IMR-90 (cell line): ENCODE measurements around the gene SLC2A6. TPM values are rescaled to one million over a fixed set of nuclear protein-coding genes. Genes with fewer than 3 reads are reported as not detected.

Experiments used
- ATAC-seq: fragments of 200-7000 bp; cut with Tn5 transposase; 2 replicates; pipeline ENCODE4 v1.9.1; 2020; ENCODE audit warnings: low read depth, mild to moderate bottlenecking, moderate library complexity
- BruUV-seq: library from RNA; stranded (reverse); fragments of 400-500 nt; replicated peaks from 2 replicates; lab custom pipeline; 2021; lab: Mats Ljungman, UMichigan
- CTCF ChIA-PET: fragments of 300-600 bp; formaldehyde crosslinking; extraction: SDS; loops from one replicate; lab custom pipeline; 2021; ENCODE audit warnings: antibody characterized with exemption; lab: Yijun Ruan, JAX
- POLR2A ChIA-PET: fragments of 300-600 bp; sonication (Branson Sonifier 250); formaldehyde crosslinking; loops from one replicate; lab custom pipeline; 2022; ENCODE audit warnings: antibody characterized with exemption; ENCODE audit not compliant: unreplicated experiment; lab: Charles Lee
- DNase-seq: peaks from one replicate; pipeline ENCODE4 v3.0.0; 2013
- H2AFZ ChIP-seq: replicated peaks from 2 replicates; pipeline ENCODE3; 2013; ENCODE audit warnings: low read length, mild to moderate bottlenecking; ENCODE audit not compliant: poor library complexity
- H2AK5ac ChIP-seq: 2 replicates; pipeline ENCODE4 v1.6.1; 2013; ENCODE audit warnings: low read depth, low read length, inconsistent platforms
- H2AK9ac ChIP-seq: replicated peaks from 2 replicates; pipeline ENCODE3; 2013; ENCODE audit warnings: mild to moderate bottlenecking, low read depth, low read length, moderate library complexity; ENCODE audit not compliant: poor library complexity
- H2BK120ac ChIP-seq: 2 replicates; pipeline ENCODE4 v1.6.1; 2013; ENCODE audit warnings: low read depth, low read length, inconsistent platforms
- H2BK15ac ChIP-seq: 3 replicates; pipeline ENCODE4 v1.6.1; 2013; ENCODE audit warnings: low read depth, low read length, inconsistent platforms
- H2BK20ac ChIP-seq: 2 replicates; pipeline ENCODE4 v1.6.1; 2013; ENCODE audit warnings: low read depth, mild to moderate bottlenecking, inconsistent platforms, low read length, moderate library complexity
- H2BK5ac ChIP-seq: 2 replicates; pipeline ENCODE4 v1.6.1; 2013; ENCODE audit warnings: mild to moderate bottlenecking, low read depth, low read length, inconsistent platforms; ENCODE audit not compliant: poor library complexity, severe bottlenecking
- H3K14ac ChIP-seq: replicated peaks from 2 replicates; pipeline ENCODE4 v1.6.1; 2013; ENCODE audit warnings: low read depth, low read length, inconsistent platforms
- H3K18ac ChIP-seq: 2 replicates; pipeline ENCODE4 v1.6.1; 2013; ENCODE audit warnings: low read depth, low read length, control low read depth
- H3K23ac ChIP-seq: 2 replicates; pipeline ENCODE4 v1.6.1; 2013; ENCODE audit warnings: low read depth, low read length, inconsistent platforms
- H3K27ac ChIP-seq: 2 replicates; pipeline ENCODE4 v1.5.1; 2013; ENCODE audit warnings: mild to moderate bottlenecking, control low read depth, low read length; ENCODE audit not compliant: insufficient read depth
- H3K27me3 ChIP-seq: 2 replicates; pipeline ENCODE4 v1.6.1; 2013; ENCODE audit warnings: low read length; ENCODE audit not compliant: control insufficient read depth, insufficient read depth
- H3K36me3 ChIP-seq: 2 replicates; pipeline ENCODE4 v1.6.1; 2013; ENCODE audit warnings: low read length, mixed read lengths; ENCODE audit not compliant: control insufficient read depth, insufficient read depth
- H3K4ac ChIP-seq: 2 replicates; pipeline ENCODE4 v1.6.1; 2013; ENCODE audit warnings: low read depth, low read length, inconsistent platforms
- H3K4me1 ChIP-seq: 2 replicates; pipeline ENCODE4 v1.6.1; 2013; ENCODE audit warnings: low read length, mixed read lengths; ENCODE audit not compliant: control insufficient read depth, insufficient read depth
- H3K4me2 ChIP-seq: 2 replicates; pipeline ENCODE4 v1.6.1; 2013; ENCODE audit warnings: low read depth, mild to moderate bottlenecking, control low read depth, low read length, moderate library complexity
- H3K4me3 ChIP-seq: 2 replicates; pipeline ENCODE4 v1.5.1; 2013; ENCODE audit warnings: low read depth, mild to moderate bottlenecking, control low read depth, low read length, moderate library complexity; ENCODE audit not compliant: insufficient read depth
- H3K56ac ChIP-seq: 2 replicates; pipeline ENCODE4 v1.6.1; 2013; ENCODE audit warnings: low read length, inconsistent platforms; ENCODE audit not compliant: insufficient read depth; ENCODE audit errors: extremely low read depth
- H3K79me1 ChIP-seq, 2 experiments: 2 replicates each; pipeline ENCODE4 v1.6.1; 2013; ENCODE audit warnings: low read length in 2 of 2, inconsistent platforms in 1 of 2, low read depth in 1 of 2
- H3K9ac ChIP-seq: 2 replicates; pipeline ENCODE4 v1.6.1; 2013; ENCODE audit warnings: low read depth, low read length, control low read depth
- H3K9me1 ChIP-seq: 2 replicates; pipeline ENCODE4 v1.6.1; 2013; ENCODE audit warnings: low read length, inconsistent platforms; ENCODE audit not compliant: insufficient read depth
- H3K9me3 ChIP-seq: 2 replicates; pipeline ENCODE4 v1.6.1; 2013; ENCODE audit warnings: low read length; ENCODE audit not compliant: control insufficient read depth, insufficient read depth
- H4K20me1 ChIP-seq: 2 replicates; pipeline ENCODE4 v1.6.1; 2013; ENCODE audit warnings: low read length, inconsistent platforms; ENCODE audit not compliant: insufficient read depth
- H4K5ac ChIP-seq: 2 replicates; pipeline ENCODE4 v1.6.1; 2013; ENCODE audit warnings: mild to moderate bottlenecking, low read depth, low read length, control low read depth
- H4K8ac ChIP-seq, 2 experiments: 2 replicates each; pipeline ENCODE4 v1.6.1; 2013; ENCODE audit warnings: low read depth in 2 of 2, low read length in 2 of 2, control low read depth in 1 of 2, inconsistent platforms in 1 of 2
- H4K91ac ChIP-seq: 2 replicates; pipeline ENCODE4 v1.6.1; 2013; ENCODE audit warnings: low read depth, low read length, inconsistent platforms; ENCODE audit not compliant: insufficient read depth
- BHLHE40 ChIP-seq: fragments of 150-350 bp; IDR thresholded peaks from 2 replicates; pipeline ENCODE4 v1.6.1; 2016; ENCODE audit warnings: mild to moderate bottlenecking, low read depth, low read length
- CEBPB ChIP-seq: IDR thresholded peaks from 2 replicates; pipeline ENCODE4 v1.6.1; 2012; ENCODE audit warnings: low read depth, low read length, improper control_type of control experiment
- CHD1 ChIP-seq: IDR thresholded peaks from 2 replicates; pipeline ENCODE4 v1.6.1; 2012; ENCODE audit warnings: low read depth, low read length, improper control_type of control experiment
- FOS ChIP-seq: fragments of 150-350 bp; IDR thresholded peaks from 2 replicates; pipeline ENCODE4 v1.6.1; 2016; ENCODE audit warnings: low read depth, low read length
- MAFK ChIP-seq: IDR thresholded peaks from 2 replicates; pipeline ENCODE4 v1.6.1; 2012; ENCODE audit warnings: low read depth, low read length, improper control_type of control experiment
- MAZ ChIP-seq: IDR thresholded peaks from 2 replicates; pipeline ENCODE4 v1.6.1; 2012; ENCODE audit warnings: low read depth, mild to moderate bottlenecking, low read length, improper control_type of control experiment, moderate library complexity, borderline replicate concordance
- MXI1 ChIP-seq: IDR thresholded peaks from 2 replicates; pipeline ENCODE4 v1.6.1; 2012; ENCODE audit warnings: low read depth, mild to moderate bottlenecking, low read length, moderate library complexity, borderline replicate concordance
- NFE2L2 ChIP-seq: fragments of 150-350 bp; IDR thresholded peaks from 2 replicates; pipeline ENCODE4 v1.6.1; 2016; ENCODE audit warnings: low read depth, mild to moderate bottlenecking, low read length
- POLR2A ChIP-seq: IDR thresholded peaks from 2 replicates; pipeline ENCODE4 v1.6.1; 2012; ENCODE audit warnings: mild to moderate bottlenecking, low read depth, low read length
- RCOR1 ChIP-seq: IDR thresholded peaks from 2 replicates; pipeline ENCODE4 v1.6.1; 2012; ENCODE audit warnings: mild to moderate bottlenecking, low read length, improper control_type of control experiment; ENCODE audit not compliant: insufficient replicate concordance
- RFX5 ChIP-seq: IDR thresholded peaks from 2 replicates; pipeline ENCODE4 v1.8.0; 2012; ENCODE audit warnings: low read depth, mild to moderate bottlenecking, low read length, moderate library complexity
- SMC3 ChIP-seq: fragments of 150-350 bp; IDR thresholded peaks from 2 replicates; pipeline ENCODE4 v1.6.1; 2016; ENCODE audit warnings: low read depth, mild to moderate bottlenecking, antibody characterized with exemption, low read length, moderate library complexity
- WGBS, 2 experiments: methylation state at CpG; one replicate each; pipeline versions ENCODE4 v1.1.5 to v1.1.7; 2013; ENCODE audit warnings: missing lambda C conversion rate in 2 of 2; ENCODE audit not compliant: insufficient read length in 1 of 2; ENCODE audit errors: extremely low coverage in 2 of 2; 5-methylcytosine and 5-hydroxymethylcytosine counted together
- dilution Hi-C: fragments of 300-500 bp; cut with HindIII; formaldehyde crosslinking; loops from one replicate; pipeline ENCODE4 v1.14.3; 2018; ENCODE audit warnings: low sequenced_read_pairs; ENCODE audit not compliant: unreplicated experiment
- in situ Hi-C: fragments of 300-500 bp; cut with MboI; formaldehyde crosslinking; loops from 3 replicates; pipeline ENCODE4 v1.14.3; 2019; ENCODE audit warnings: low sequenced_read_pairs, inconsistent platforms, mixed read lengths
- intact Hi-C: fragments of 100-400 bp; cut with micrococcal nuclease; formaldehyde crosslinking; loops from 2 replicates; pipeline ENCODE4 v1.10.0; 2022
- polyA plus RNA-seq, 3 experiments: library from polyadenylated mRNA; depleted of rRNA; stranded (reverse); fragments of >200 nt; gene quantifications; 2 replicates each; pipeline ENCODE4 v1.2.3, GENCODE V29; 2012; ENCODE audit warnings: low replicate concordance in 1 of 3
- total RNA-seq: library from RNA; depleted of rRNA; stranded (reverse); fragments of >200 nt; gene quantifications from 2 replicates; pipeline ENCODE4 v1.2.3, GENCODE V29; 2012
- TF ChIP-seq, protein P1 (sequence below): fragments of 150-350 bp; IDR thresholded peaks from 2 replicates; pipeline ENCODE4 v1.6.1; 2017; ENCODE audit warnings: mild to moderate bottlenecking, antibody characterized with exemption, low read length, low read depth
- TF ChIP-seq, protein P2 (sequence below): conservative IDR thresholded peaks from 2 replicates; pipeline ENCODE4 v1.5.1; 2012; ENCODE audit warnings: mild to moderate bottlenecking, low read depth, low read length, improper control_type of control experiment

SLC2A6 gene
- total and polyA plus RNA-seq, 2 of the 4 experiments (the other 2 are of a cell fraction), result 2.9 to 8.5 TPM

DNA sequence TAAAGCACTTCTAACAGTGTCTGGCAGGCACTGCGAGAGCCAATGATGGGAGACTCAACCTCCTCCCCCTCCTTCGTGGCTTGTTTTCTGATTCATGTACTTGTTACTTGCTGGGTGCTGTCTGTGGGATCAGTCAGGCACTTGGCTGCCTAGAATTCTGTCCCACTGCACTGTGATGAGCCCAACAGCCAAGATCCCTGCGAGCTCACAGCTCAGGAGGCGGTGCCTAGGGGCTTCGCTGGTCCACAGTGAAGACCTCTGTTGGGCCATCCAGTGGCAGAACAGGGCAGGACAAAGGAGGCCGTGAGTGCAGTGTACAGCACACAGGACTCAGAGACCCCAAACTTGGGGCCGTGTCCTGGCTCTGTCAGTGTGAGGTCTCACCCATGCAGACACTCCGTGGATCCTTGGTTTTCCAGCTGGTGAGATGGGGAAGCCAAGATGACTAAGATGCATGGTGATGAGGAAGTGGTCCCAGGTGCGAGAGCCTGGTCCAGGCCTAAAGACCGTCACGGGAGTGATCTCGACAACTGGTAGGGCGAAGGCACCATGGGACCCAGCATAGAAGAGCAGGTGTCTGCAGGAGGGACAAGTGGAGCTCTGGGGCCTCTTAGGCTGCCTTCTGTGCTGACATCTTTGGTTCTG lies 26.4 kb upstream of the SLC2A6 start (continued):
- TF ChIP-seq NFE2L2 (no peak), CEBPB (no peak), RFX5 (no peak), MAFK (no peak)

DNA sequence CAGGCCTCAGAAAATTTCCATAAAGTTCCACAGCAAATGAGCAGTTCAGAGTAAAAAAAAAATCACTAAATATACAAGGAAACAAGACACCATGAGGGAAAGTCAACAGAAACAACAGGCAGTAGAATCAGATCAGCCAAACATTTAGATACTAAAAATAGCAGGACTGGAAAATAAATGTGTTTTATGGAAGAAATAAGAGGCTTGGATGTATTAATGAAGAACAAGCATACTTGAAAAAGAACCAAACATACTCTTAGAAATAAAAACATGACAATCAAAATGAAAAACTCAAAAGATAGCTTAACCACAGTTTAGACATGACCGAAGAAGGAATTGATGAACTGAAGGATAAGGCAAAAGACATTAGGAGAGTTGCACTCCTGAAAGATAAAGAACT lies 23.2 kb upstream of the SLC2A6 start:
- in situ Hi-C loops (no loop called here), dilution Hi-C loops (no loop called here), intact Hi-C loops (no loop called here)
- no peak overlapping the region for H3K27ac ChIP-seq
- no peak overlapping the region for H2AK5ac ChIP-seq
- CTCF ChIA-PET, result no interaction called here
- no peak overlapping the region for H3K14ac ChIP-seq
- H3K56ac ChIP-seq, result no peak overlapping the region
- H3K4me1 ChIP-seq, result peaks cover 5% of the 10 kb centered on the region; the same call in 1 of the 2 replicates
- H3K4me3 ChIP-seq, result no peak overlapping the region
- H3K9me1 ChIP-seq, result peaks cover 5% of the 10 kb centered on the region; the same call in 1 of the 2 replicates
- no peaks in the 10 kb centered on the region for H4K20me1 ChIP-seq
- H4K5ac ChIP-seq, result no peak overlapping the region
- 100% methylated on average over 1 of the region's 1 CpG; no CpG with 5 or more reads in 1 of the 2 experiments for WGBS, 2 experiments
- H2BK15ac ChIP-seq, result no peak overlapping the region
- TF ChIP-seq RFX5 (no peak), POLR2A (no peak), MXI1 (no peak), MAFK (no peak), RCOR1 (no peak), NFE2L2 (no peak), FOS (no peak), MAZ (no peak), BHLHE40 (no peak), CEBPB (no peak), CHD1 (no peak), SMC3 (no peak)
- TF ChIP-seq, protein P1, sequence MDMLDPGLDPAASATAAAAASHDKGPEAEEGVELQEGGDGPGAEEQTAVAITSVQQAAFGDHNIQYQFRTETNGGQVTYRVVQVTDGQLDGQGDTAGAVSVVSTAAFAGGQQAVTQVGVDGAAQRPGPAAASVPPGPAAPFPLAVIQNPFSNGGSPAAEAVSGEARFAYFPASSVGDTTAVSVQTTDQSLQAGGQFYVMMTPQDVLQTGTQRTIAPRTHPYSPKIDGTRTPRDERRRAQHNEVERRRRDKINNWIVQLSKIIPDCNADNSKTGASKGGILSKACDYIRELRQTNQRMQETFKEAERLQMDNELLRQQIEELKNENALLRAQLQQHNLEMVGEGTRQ, result no peak
- TF ChIP-seq, protein P2, sequence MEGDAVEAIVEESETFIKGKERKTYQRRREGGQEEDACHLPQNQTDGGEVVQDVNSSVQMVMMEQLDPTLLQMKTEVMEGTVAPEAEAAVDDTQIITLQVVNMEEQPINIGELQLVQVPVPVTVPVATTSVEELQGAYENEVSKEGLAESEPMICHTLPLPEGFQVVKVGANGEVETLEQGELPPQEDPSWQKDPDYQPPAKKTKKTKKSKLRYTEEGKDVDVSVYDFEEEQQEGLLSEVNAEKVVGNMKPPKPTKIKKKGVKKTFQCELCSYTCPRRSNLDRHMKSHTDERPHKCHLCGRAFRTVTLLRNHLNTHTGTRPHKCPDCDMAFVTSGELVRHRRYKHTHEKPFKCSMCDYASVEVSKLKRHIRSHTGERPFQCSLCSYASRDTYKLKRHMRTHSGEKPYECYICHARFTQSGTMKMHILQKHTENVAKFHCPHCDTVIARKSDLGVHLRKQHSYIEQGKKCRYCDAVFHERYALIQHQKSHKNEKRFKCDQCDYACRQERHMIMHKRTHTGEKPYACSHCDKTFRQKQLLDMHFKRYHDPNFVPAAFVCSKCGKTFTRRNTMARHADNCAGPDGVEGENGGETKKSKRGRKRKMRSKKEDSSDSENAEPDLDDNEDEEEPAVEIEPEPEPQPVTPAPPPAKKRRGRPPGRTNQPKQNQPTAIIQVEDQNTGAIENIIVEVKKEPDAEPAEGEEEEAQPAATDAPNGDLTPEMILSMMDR, result no peak
- no peaks in the 10 kb centered on the region for H3K36me3 ChIP-seq
- no peak overlapping the region for H3K18ac ChIP-seq
- no peak overlapping the region for H3K4me2 ChIP-seq
- H3K4ac ChIP-seq, result no peak overlapping the region
- BruUV-seq, result no TSS peak
- ATAC-seq (no peak), DNase-seq (no peak)
- no peak overlapping the region for H2BK5ac ChIP-seq
- H3K23ac ChIP-seq, result no peak overlapping the region
- POLR2A ChIA-PET, result interaction anchor here (0.6 kb wide), 1 partner anchor 19 kb away, joined by 3 read pairs; no protein-coding TSS in a partner anchor
- no peak overlapping the region for H2BK120ac ChIP-seq
- H3K79me1 ChIP-seq, result no peaks in the 10 kb centered on the region
- no peak overlapping the region for H4K8ac ChIP-seq
- peaks cover 11% of the 10 kb centered on the region for H3K9me3 ChIP-seq
- H3K27me3 ChIP-seq, result peaks cover 28% of the 10 kb centered on the region
- H4K91ac ChIP-seq, result no peak overlapping the region
- H2AFZ ChIP-seq, result no peak overlapping the region
- no peak overlapping the region for H2AK9ac ChIP-seq
- H3K9ac ChIP-seq, result no peak overlapping the region
- no peak overlapping the region for H2BK20ac ChIP-seq
